ENCODE measurements around the gene SLC6A4. TPM values are rescaled to one million over a fixed set of nuclear protein-coding genes. Genes with fewer than 3 reads are reported as not detected.

SLC6A4 gene
- total RNA-seq, 1 donor from 2014 or later, result not detected

GRCh38 chr17:30200106-30200505, 35.4 kb downstream of the SLC6A4 start:
- no peak for FAIRE-seq
- Histone ChIP-seq H3K36me3 (ENCODE audit: control insufficient read depth, insufficient read depth, low read length) (no peaks in the 10 kb centered on the region), H3K4me3 (ENCODE audit: low read depth, low read length) (no peak overlapping the region), H3K27me3 (ENCODE audit: control insufficient read depth, insufficient read depth, low read length) (no peaks in the 10 kb centered on the region)
- TF ChIP-seq CTCF (IDR thresholded peaks at IDR 0.05; ENCODE audit: insufficient read depth, low read length, severe bottlenecking), result no peak
- DNase-seq (ENCODE audit: low read depth), result no peak

- no peak for TF ChIP-seq CTCF (IDR thresholded peaks at IDR 0.05; ENCODE audit: insufficient read depth, low read length, severe bottlenecking)
- no peak for FAIRE-seq
- H3K27me3 ChIP-seq (ENCODE audit: control insufficient read depth, insufficient read depth, low read length), result no peaks in the 10 kb centered on the region
- DNase-seq (ENCODE audit: low read depth), result no peak
- no peaks in the 10 kb centered on the region for H3K36me3 ChIP-seq (ENCODE audit: control insufficient read depth, insufficient read depth, low read length)
- H3K4me3 ChIP-seq (ENCODE audit: low read depth, low read length), result no peak overlapping the region
These were observed 35.9 kb downstream of the SLC6A4 start for GRCh38 chr17:30199600-30199999.

- no peak for TF ChIP-seq CTCF (IDR thresholded peaks at IDR 0.05; ENCODE audit: insufficient read depth, low read length, severe bottlenecking)
- peak; percentile 83 for FAIRE-seq
These were observed 38.1 kb downstream of the SLC6A4 start for GRCh38 chr17:30197416-30197815.

GRCh38 chr17:30196504-30196903, 39.0 kb downstream of the SLC6A4 start:
- TF ChIP-seq CTCF (IDR thresholded peaks at IDR 0.05; ENCODE audit: insufficient read depth, low read length, severe bottlenecking), result no peak
- no peak for FAIRE-seq
- Histone ChIP-seq H3K36me3 (ENCODE audit: control insufficient read depth, insufficient read depth, low read length) (no peaks in the 10 kb centered on the region), H3K4me3 (ENCODE audit: low read depth, low read length) (no peak overlapping the region), H3K27me3 (ENCODE audit: control insufficient read depth, insufficient read depth, low read length) (no peaks in the 10 kb centered on the region)
- DNase-seq (ENCODE audit: low read depth), result no peak

More at GRCh38 chr17:30197416-30197815, 38.1 kb downstream of the SLC6A4 start:
- DNase-seq (ENCODE audit: low read depth), result no peak
- Histone ChIP-seq H3K4me3 (ENCODE audit: low read depth, low read length) (no peak overlapping the region), H3K36me3 (ENCODE audit: control insufficient read depth, insufficient read depth, low read length) (no peaks in the 10 kb centered on the region), H3K27me3 (ENCODE audit: control insufficient read depth, insufficient read depth, low read length) (no peaks in the 10 kb centered on the region)

GRCh38 chr17:30191072-30191471, 44.4 kb downstream of the SLC6A4 start:
- no peak for TF ChIP-seq CTCF (IDR thresholded peaks at IDR 0.05; ENCODE audit: insufficient read depth, low read length, severe bottlenecking)
- no peak for FAIRE-seq
- H3K36me3 ChIP-seq (ENCODE audit: control insufficient read depth, insufficient read depth, low read length), result no peaks in the 10 kb centered on the region

GRCh38 chr17:30188211-30188939, 47.1 kb downstream of the SLC6A4 start:
- H3K36me3 ChIP-seq (ENCODE audit: control insufficient read depth, insufficient read depth, low read length), result peaks cover 6% of the 10 kb centered on the region
- no peak overlapping the region for H3K4me3 ChIP-seq (ENCODE audit: low read depth, low read length)
- FAIRE-seq, result no peak
- DNase-seq (ENCODE audit: low read depth), result peak; percentile 83
- H3K27me3 ChIP-seq (ENCODE audit: control insufficient read depth, insufficient read depth, low read length), result no peaks in the 10 kb centered on the region
- no peak for TF ChIP-seq CTCF (IDR thresholded peaks at IDR 0.05; ENCODE audit: insufficient read depth, low read length, severe bottlenecking)

More at GRCh38 chr17:30191072-30191471, 44.4 kb downstream of the SLC6A4 start:
- Histone ChIP-seq H3K4me3 (ENCODE audit: low read depth, low read length) (no peak overlapping the region), H3K27me3 (ENCODE audit: control insufficient read depth, insufficient read depth, low read length) (no peaks in the 10 kb centered on the region)
- no peak for DNase-seq (ENCODE audit: low read depth)
